GM12878 (cell line): ENCODE data around the gene MAGIX. TPM values are rescaled to one million over a fixed set of nuclear protein-coding genes. Genes with fewer than 3 reads are reported as not detected.

Experiments used
- ATAC-seq: fragments of 200-7000 bp; cut with Tn5 transposase; 3 replicates; pipeline ENCODE4 v1.9.1; 2020; ENCODE audit warnings: mild to moderate bottlenecking, moderate library complexity
- BruUV-seq: library from RNA; stranded (reverse); fragments of 400-500 nt; replicated peaks from 2 replicates; lab custom pipeline; 2021; lab: Mats Ljungman, UMichigan
- CTCF ChIA-PET: fragments of 300-600 bp; sonication (Branson Sonifier 250); formaldehyde crosslinking; extraction: SDS; loops from one replicate; lab custom pipeline; 2021; ENCODE audit warnings: inconsistent platforms; lab: Yijun Ruan, JAX
- POLR2A ChIA-PET: fragments of 350-600 bp; formaldehyde crosslinking; extraction: SDS; loops from one replicate; lab custom pipeline; 2021; ENCODE audit warnings: inconsistent platforms; lab: Charles Lee
- RAD21 ChIA-PET: fragments of 300-600 bp; sonication (Branson Sonifier 250); formaldehyde crosslinking; loops from one replicate; lab custom pipeline; 2023; ENCODE audit warnings: antibody characterized with exemption; ENCODE audit not compliant: unreplicated experiment; lab: Charles Lee
- SMC1A ChIA-PET: fragments of 300-600 bp; sonication (Branson Sonifier 250); formaldehyde crosslinking; loops from one replicate; lab custom pipeline; 2023; ENCODE audit not compliant: unreplicated experiment, uncharacterized antibody; lab: Charles Lee
- DNase-seq: peaks from one replicate; pipeline ENCODE4 v3.0.0-alpha.2; 2011; ENCODE audit warnings: low read depth, low spot score
- FAIRE-seq: peaks from 3 replicates; lab custom pipeline; 2011; peaks lifted over from hg19 to GRCh38; lab: Jason Lieb, UNC
- H2AFZ ChIP-seq: 2 replicates; pipeline ENCODE4 v1.6.0; 2011; ENCODE audit warnings: low read depth, low read length, control low read depth; ENCODE audit not compliant: control insufficient read depth
- H3K27ac ChIP-seq: 2 replicates; pipeline ENCODE4 v1.5.1; 2011; ENCODE audit warnings: control low read depth; ENCODE audit not compliant: control insufficient read depth, insufficient read depth
- H3K27me3 ChIP-seq, 2 experiments: replicated peaks in 1 of 2; 2 replicates each; pipeline versions ENCODE4 v1.6.0 to v1.6.1; 2011; ENCODE audit warnings: low read length in 1 of 2; ENCODE audit not compliant: control insufficient read depth in 2 of 2, insufficient read depth in 2 of 2
- H3K36me3 ChIP-seq, 2 experiments: 2 replicates each; pipeline ENCODE4 v1.5.1; 2011; ENCODE audit warnings: low read length in 1 of 2; ENCODE audit not compliant: control insufficient read depth in 2 of 2, insufficient read depth in 2 of 2
- H3K4me1 ChIP-seq: 2 replicates; pipeline ENCODE4 v1.6.1; 2011; ENCODE audit warnings: mild to moderate bottlenecking, low read length, moderate library complexity, mixed read lengths; ENCODE audit not compliant: control insufficient read depth, insufficient read depth
- H3K4me2 ChIP-seq: 2 replicates; pipeline ENCODE4 v1.6.0; 2011; ENCODE audit warnings: control low read depth; ENCODE audit not compliant: control insufficient read depth, insufficient read depth
- H3K4me3 ChIP-seq: fragments of 200-600 bp; sonication (generic); 2 replicates; pipeline ENCODE4 v1.5.1; 2016
- H3K79me2 ChIP-seq: 2 replicates; pipeline ENCODE4 v1.6.0; 2011; ENCODE audit warnings: low read length; ENCODE audit not compliant: control insufficient read depth, insufficient read depth
- H3K9ac ChIP-seq: 2 replicates; pipeline ENCODE4 v1.8.0; 2011; ENCODE audit warnings: low read length, control low read depth, mixed read lengths; ENCODE audit not compliant: control insufficient read depth, insufficient read depth
- H3K9me3 ChIP-seq: replicated peaks from 3 replicates; pipeline ENCODE4 v1.5.1; 2011; ENCODE audit warnings: mild to moderate bottlenecking, low read length; ENCODE audit not compliant: control insufficient read depth, insufficient read depth
- H4K20me1 ChIP-seq: 2 replicates; pipeline ENCODE4 v1.6.0; 2011; ENCODE audit not compliant: control insufficient read depth, insufficient read depth
- ATF3 ChIP-seq: IDR thresholded peaks from 2 replicates; pipeline ENCODE4 v1.6.1; 2011; ENCODE audit warnings: low read depth, mild to moderate bottlenecking, low read length, moderate library complexity, borderline replicate concordance; ENCODE audit errors: extremely low read depth
- ATF7 ChIP-seq: fragments of 450-650 bp; IDR thresholded peaks from 2 replicates; pipeline ENCODE4 v1.6.1; 2016; ENCODE audit warnings: low read depth, mild to moderate bottlenecking
- CBX3 ChIP-seq: fragments of 200-600 bp; sonication (generic); IDR thresholded peaks from 2 replicates; pipeline ENCODE4 v1.6.1; 2016; ENCODE audit warnings: low read depth, borderline replicate concordance
- CHD1 ChIP-seq: IDR thresholded peaks from 2 replicates; pipeline ENCODE4 v1.6.1; 2012; ENCODE audit warnings: low read depth, low read length, improper control_type of control experiment
- E4F1 ChIP-seq: fragments of 450-650 bp; IDR thresholded peaks from 2 replicates; pipeline ENCODE4 v1.6.1; 2018; ENCODE audit warnings: borderline replicate concordance, mild to moderate bottlenecking; ENCODE audit not compliant: partially characterized antibody
- EED ChIP-seq: sonication (generic); IDR thresholded peaks from 2 replicates; pipeline ENCODE4 v1.6.1; 2016; ENCODE audit warnings: antibody characterized with exemption, low read depth
- ESRRA ChIP-seq: IDR thresholded peaks from 2 replicates; pipeline ENCODE4 v1.6.1; 2012; ENCODE audit warnings: mild to moderate bottlenecking, low read length, improper control_type of control experiment
- EZH2 ChIP-seq: IDR thresholded peaks from 2 replicates; pipeline ENCODE4 v1.6.1; 2012; ENCODE audit warnings: low read depth, mild to moderate bottlenecking, control low read depth, inconsistent platforms, low read length, borderline replicate concordance; ENCODE audit not compliant: control insufficient read depth
- HDAC6 ChIP-seq: fragments of 200-600 bp; sonication (generic); IDR thresholded peaks from one replicate; pipeline ENCODE4 v1.8.0; 2017; ENCODE audit warnings: antibody characterized with exemption; ENCODE audit not compliant: unreplicated experiment
- NRF1 ChIP-seq: conservative IDR thresholded peaks from 2 replicates; pipeline ENCODE4 v1.6.1; 2011; ENCODE audit warnings: mild to moderate bottlenecking, low read depth, low read length, improper control_type of control experiment
- RB1 ChIP-seq: fragments of 450-650 bp; formaldehyde crosslinking; IDR thresholded peaks from 2 replicates; pipeline ENCODE4 v1.6.1; 2017; ENCODE audit warnings: mild to moderate bottlenecking, borderline replicate concordance
- SIX5 ChIP-seq: IDR thresholded peaks from 2 replicates; pipeline ENCODE4 v1.6.1; 2011; ENCODE audit warnings: mild to moderate bottlenecking, low read depth, low read length, moderate library complexity; ENCODE audit not compliant: severe bottlenecking
- TAF1 ChIP-seq: IDR thresholded peaks from 2 replicates; pipeline ENCODE4 v1.6.1; 2011; ENCODE audit warnings: mild to moderate bottlenecking, low read depth, low read length, borderline replicate concordance
- TCF12 ChIP-seq: IDR thresholded peaks from 2 replicates; pipeline ENCODE4 v1.6.1; 2011; ENCODE audit warnings: low read depth, mild to moderate bottlenecking, low read length
- ZNF622 ChIP-seq: fragments of 450-650 bp; IDR thresholded peaks from 2 replicates; pipeline ENCODE4 v1.6.1; 2017; ENCODE audit warnings: mild to moderate bottlenecking, inconsistent platforms
- ZSCAN29 ChIP-seq: fragments of 450-650 bp; IDR thresholded peaks from 2 replicates; pipeline ENCODE4 v1.6.1; 2017; ENCODE audit warnings: mild to moderate bottlenecking, moderate library complexity
- WGBS: methylation state at CpG from one replicate; pipeline ENCODE4 v1.1.6; 2016; ENCODE audit warnings: low lambda C conversion rate; ENCODE audit not compliant: insufficient replicate concordance, insufficient coverage; ENCODE audit errors: missing lambda C conversion rate; 5-methylcytosine and 5-hydroxymethylcytosine counted together
- in situ Hi-C: fragments of 300-500 bp; cut with MboI; formaldehyde crosslinking; loops from 9 replicates; pipeline ENCODE4 v1.14.3; 2018; ENCODE audit warnings: mixed read lengths
- intact Hi-C: fragments of 100-400 bp; cut with micrococcal nuclease; formaldehyde crosslinking; loops from one replicate; pipeline ENCODE4 v1.14.2; 2022; ENCODE audit not compliant: unreplicated experiment
- polyA plus RNA-seq, 11 experiments: library from polyadenylated mRNA; depleted of rRNA in 4 of 11; unstranded in 6 of 11; stranded (reverse) in 5 of 11; fragments of >200 nt; fragmentation: Nextera tagmentation in 4 of 11; fragmentation: Illumina TruSeq in 1 of 11; extraction: Ambion mirVana in 4 of 11; extraction: Trizol in 1 of 11; gene quantifications; 1 replicate in 1 of 11; 2 replicates in 10 of 11; pipeline versions ENCODE4 v1.2.1 to v1.2.3, GENCODE V29; 2011 to 2016; ENCODE audit warnings: inconsistent platforms in 2 of 11, missing spikeins in 2 of 11, low read depth in 1 of 11
- total RNA-seq, 4 experiments: library from RNA; depleted of rRNA in 3 of 4; stranded (reverse); fragments of >200 nt in 3 of 4; fragmentation: Illumina TruSeq in 1 of 4; extraction: Trizol in 1 of 4; gene quantifications; 2 replicates each; pipeline versions ENCODE4 v1.2.1 to v1.2.3, GENCODE V29; 2013 to 2021
- TF ChIP-seq, protein P1 (sequence below): IDR thresholded peaks from 2 replicates; pipeline ENCODE4 v1.6.1; 2012; ENCODE audit warnings: improper control_type of control experiment, low read depth, low read length; ENCODE audit not compliant: insufficient replicate concordance

Gene MAGIX
- total and polyA plus RNA-seq, 10 of the 15 experiments (the other 5 are each of a cell fraction or from before 2014, with no cell fraction given), result 0.03 to 2.5 (median 0.82) TPM

- TF ChIP-seq ATF3, result no peak
- TF ChIP-seq NRF1, result no peak
- TF ChIP-seq EED, result no peak
- TF ChIP-seq ESRRA, result no peak
- no peak for TF ChIP-seq TCF12
- TF ChIP-seq ATF7, result no peak
- TF ChIP-seq CHD1, result no peak
- no peak for TF ChIP-seq EZH2
- no peak for TF ChIP-seq HDAC6
- TF ChIP-seq CBX3, result no peak
These were observed 46.5 kb upstream of the MAGIX start (continued) for GRCh38 chrX:49116076-49116475.

DNA sequence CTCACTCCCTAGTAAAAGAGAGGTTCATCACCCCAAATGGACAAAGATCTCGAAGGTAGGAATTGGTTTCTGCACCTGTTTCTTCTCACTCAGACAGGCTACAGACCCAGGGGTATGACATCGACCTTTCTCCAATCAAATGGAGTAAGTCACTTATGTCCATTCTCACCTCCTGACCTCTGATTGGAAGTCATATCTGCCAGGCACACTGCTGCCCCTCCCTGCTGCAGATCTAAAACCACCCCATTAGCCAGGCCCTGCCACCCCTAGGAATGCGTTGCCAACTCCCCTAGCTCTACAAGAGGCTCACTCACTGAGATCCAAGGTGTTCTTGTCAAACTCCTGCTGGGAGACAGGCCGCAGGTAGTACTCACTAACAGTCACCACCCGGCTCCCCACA lies 45.8 kb upstream of the MAGIX start:
- FAIRE-seq, result no peak
- no peak for ATAC-seq
- POLR2A ChIA-PET, result no interaction called here
- Histone ChIP-seq H3K36me3 (peaks cover 1 to 5% of the 10 kb centered on the region in 2 experiments; a peak in 3 of 4 replicates), H3K9ac (no peak overlapping the region), H3K27ac (no peak overlapping the region), H3K9me3 (no peaks in the 10 kb centered on the region), H3K4me3 (no peak overlapping the region), H3K4me1 (no peaks in the 10 kb centered on the region), H2AFZ (no peak overlapping the region), H3K4me2 (no peak overlapping the region), H3K79me2 (no peaks in the 10 kb centered on the region), H3K27me3 (no peaks in the 10 kb centered on the region), H4K20me1 (no peaks in the 10 kb centered on the region)
- SMC1A ChIA-PET, result no interaction called here
- CTCF ChIA-PET, result no interaction called here
- 45% methylated on average over 5 of the region's 5 CpGs for WGBS
- in situ Hi-C loops (no loop called here), intact Hi-C loops (no loop called here)
- RAD21 ChIA-PET, result no interaction called here
- BruUV-seq, result no TSS peak
- DNase-seq, result no peak
- TF ChIP-seq ZNF622 (no peak), SIX5 (no peak), ZSCAN29 (no peak), E4F1 (no peak), RB1 (no peak), TAF1 (no peak)
- TF ChIP-seq, protein P1, sequence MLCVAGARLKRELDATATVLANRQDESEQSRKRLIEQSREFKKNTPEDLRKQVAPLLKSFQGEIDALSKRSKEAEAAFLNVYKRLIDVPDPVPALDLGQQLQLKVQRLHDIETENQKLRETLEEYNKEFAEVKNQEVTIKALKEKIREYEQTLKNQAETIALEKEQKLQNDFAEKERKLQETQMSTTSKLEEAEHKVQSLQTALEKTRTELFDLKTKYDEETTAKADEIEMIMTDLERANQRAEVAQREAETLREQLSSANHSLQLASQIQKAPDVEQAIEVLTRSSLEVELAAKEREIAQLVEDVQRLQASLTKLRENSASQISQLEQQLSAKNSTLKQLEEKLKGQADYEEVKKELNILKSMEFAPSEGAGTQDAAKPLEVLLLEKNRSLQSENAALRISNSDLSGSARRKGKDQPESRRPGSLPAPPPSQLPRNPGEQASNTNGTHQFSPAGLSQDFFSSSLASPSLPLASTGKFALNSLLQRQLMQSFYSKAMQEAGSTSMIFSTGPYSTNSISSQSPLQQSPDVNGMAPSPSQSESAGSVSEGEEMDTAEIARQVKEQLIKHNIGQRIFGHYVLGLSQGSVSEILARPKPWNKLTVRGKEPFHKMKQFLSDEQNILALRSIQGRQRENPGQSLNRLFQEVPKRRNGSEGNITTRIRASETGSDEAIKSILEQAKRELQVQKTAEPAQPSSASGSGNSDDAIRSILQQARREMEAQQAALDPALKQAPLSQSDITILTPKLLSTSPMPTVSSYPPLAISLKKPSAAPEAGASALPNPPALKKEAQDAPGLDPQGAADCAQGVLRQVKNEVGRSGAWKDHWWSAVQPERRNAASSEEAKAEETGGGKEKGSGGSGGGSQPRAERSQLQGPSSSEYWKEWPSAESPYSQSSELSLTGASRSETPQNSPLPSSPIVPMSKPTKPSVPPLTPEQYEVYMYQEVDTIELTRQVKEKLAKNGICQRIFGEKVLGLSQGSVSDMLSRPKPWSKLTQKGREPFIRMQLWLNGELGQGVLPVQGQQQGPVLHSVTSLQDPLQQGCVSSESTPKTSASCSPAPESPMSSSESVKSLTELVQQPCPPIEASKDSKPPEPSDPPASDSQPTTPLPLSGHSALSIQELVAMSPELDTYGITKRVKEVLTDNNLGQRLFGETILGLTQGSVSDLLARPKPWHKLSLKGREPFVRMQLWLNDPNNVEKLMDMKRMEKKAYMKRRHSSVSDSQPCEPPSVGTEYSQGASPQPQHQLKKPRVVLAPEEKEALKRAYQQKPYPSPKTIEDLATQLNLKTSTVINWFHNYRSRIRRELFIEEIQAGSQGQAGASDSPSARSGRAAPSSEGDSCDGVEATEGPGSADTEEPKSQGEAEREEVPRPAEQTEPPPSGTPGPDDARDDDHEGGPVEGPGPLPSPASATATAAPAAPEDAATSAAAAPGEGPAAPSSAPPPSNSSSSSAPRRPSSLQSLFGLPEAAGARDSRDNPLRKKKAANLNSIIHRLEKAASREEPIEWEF, result no peak
